SK-N-SH (cell line): ENCODE data around the gene KCNAB1. TPM values are rescaled to one million over a fixed set of nuclear protein-coding genes. Genes with fewer than 3 reads are reported as not detected.

Experiments
- CTCF ChIA-PET: fragments of 300-600, 350-600 bp; formaldehyde crosslinking; extraction: SDS; loops from one replicate; lab custom pipeline; 2021; lab: Yijun Ruan, JAX
- POLR2A ChIA-PET: fragments of 350-600 bp; sonication (Branson Sonifier 250); formaldehyde crosslinking; extraction: SDS; loops from one replicate; lab custom pipeline; 2020; ENCODE audit warnings: antibody characterized with exemption, inconsistent platforms; lab: Yijun Ruan, JAX
- DNase-seq: peaks from one replicate; pipeline ENCODE4 v3.0.0; 2012
- H2AFZ ChIP-seq: fragments of 200-600 bp; sonication (generic); 2 replicates; pipeline ENCODE4 v1.8.1; 2016; ENCODE audit warnings: antibody characterized with exemption, mild to moderate bottlenecking, low read depth
- H3F3A ChIP-seq: fragments of 200-600 bp; sonication (generic); replicated peaks from 2 replicates; pipeline ENCODE3; 2016; ENCODE audit warnings: antibody characterized with exemption, mild to moderate bottlenecking; ENCODE audit not compliant: insufficient read depth
- H3K27ac ChIP-seq, 2 experiments: fragments of 200-500 bp in 1 of 2; fragments of 200-600 bp in 1 of 2; sonication (Bioruptor generic) in 1 of 2; sonication (generic), shearing (Covaris generic) in 1 of 2; 2 replicates each; pipeline versions ENCODE4 v1.5.1 to v1.6.1; 2014 to 2016; ENCODE audit warnings: low read depth in 2 of 2, inconsistent platforms in 1 of 2, low read length in 1 of 2, mild to moderate bottlenecking in 1 of 2, mixed read lengths in 1 of 2
- H3K27me3 ChIP-seq: fragments of 200-600 bp; sonication (generic), shearing (Covaris generic); 2 replicates; pipeline ENCODE4 v1.6.1; 2016; ENCODE audit warnings: mixed run types; ENCODE audit not compliant: insufficient read depth
- H3K36me3 ChIP-seq, 2 experiments: fragments of 200-500 bp in 1 of 2; fragments of 200-600 bp in 1 of 2; sonication (Bioruptor generic) in 1 of 2; sonication (generic) in 1 of 2; replicated peaks in 1 of 2; 2 replicates each; pipeline versions ENCODE3 to v1.5.1; 2014 to 2016; ENCODE audit warnings: low read length in 1 of 2, mild to moderate bottlenecking in 1 of 2; ENCODE audit not compliant: insufficient read depth in 2 of 2, control insufficient read depth in 1 of 2
- H3K4me1 ChIP-seq, 2 experiments: fragments of 200-500 bp in 1 of 2; fragments of 200-600 bp in 1 of 2; sonication (Bioruptor generic) in 1 of 2; sonication (generic), shearing (Covaris generic) in 1 of 2; 2 replicates each; pipeline versions ENCODE4 v1.5.1 to v1.6.1; 2014 to 2016; ENCODE audit warnings: low read depth in 1 of 2, low read length in 1 of 2, mixed run types in 1 of 2; ENCODE audit not compliant: insufficient read depth in 2 of 2, control insufficient read depth in 1 of 2
- H3K4me2 ChIP-seq: fragments of 200-600 bp; sonication (generic), shearing (Covaris generic); 2 replicates; pipeline ENCODE4 v1.6.1; 2017; ENCODE audit warnings: mixed run types
- H3K4me3 ChIP-seq, 2 experiments: fragments of 200-500 bp in 1 of 2; fragments of 200-600 bp in 1 of 2; sonication (Bioruptor generic) in 1 of 2; sonication (generic), shearing (Covaris generic) in 1 of 2; 2 replicates each; pipeline versions ENCODE4 v1.5.1 to v1.8.1; 2014 to 2016; ENCODE audit warnings: low read depth in 2 of 2, inconsistent platforms in 1 of 2, low read length in 1 of 2, mild to moderate bottlenecking in 1 of 2, mixed read lengths in 1 of 2, moderate library complexity in 1 of 2
- H3K79me2 ChIP-seq: fragments of 200-600 bp; sonication (generic); 2 replicates; pipeline ENCODE4 v1.8.1; 2017; ENCODE audit warnings: mild to moderate bottlenecking; ENCODE audit not compliant: insufficient read depth
- H3K9ac ChIP-seq: fragments of 200-600 bp; sonication (generic); 2 replicates; pipeline ENCODE4 v1.6.1; 2017; ENCODE audit warnings: mixed run types
- H3K9me2 ChIP-seq: fragments of 200-600 bp; sonication (generic); 2 replicates; pipeline ENCODE4 v1.6.1; 2017; ENCODE audit warnings: mixed run types
- H3K9me3 ChIP-seq: fragments of 200-600 bp; sonication (generic); 2 replicates; pipeline ENCODE4 v1.6.1; 2017; ENCODE audit warnings: mixed run types, mild to moderate bottlenecking, moderate library complexity
- H4K20me1 ChIP-seq: fragments of 200-600 bp; sonication (generic); 2 replicates; pipeline ENCODE4 v1.6.1; 2017; ENCODE audit warnings: mild to moderate bottlenecking, mixed run types; ENCODE audit not compliant: insufficient read depth
- CHD2 ChIP-seq: fragments of 150-350 bp; IDR thresholded peaks from 2 replicates; pipeline ENCODE4 v1.6.1; 2018; ENCODE audit warnings: low read length; ENCODE audit not compliant: partially characterized antibody
- EP300 ChIP-seq, 2 experiments: IDR thresholded peaks; 2 replicates each; pipeline versions ENCODE4 v1.4.0 to v1.6.1; 2012; ENCODE audit warnings: borderline replicate concordance in 1 of 2, low read depth in 1 of 2, low read length in 1 of 2
- FOXJ3 ChIP-seq: sonication (generic); formaldehyde crosslinking; IDR thresholded peaks from 2 replicates; pipeline ENCODE4 v1.5.1; 2020; ENCODE audit warnings: mild to moderate bottlenecking, missing genetic modification reagents
- JUND ChIP-seq: IDR thresholded peaks from 2 replicates; pipeline ENCODE4 v1.4.0; 2012
- MAX ChIP-seq: IDR thresholded peaks from 2 replicates; pipeline ENCODE4 v1.4.0; 2012; ENCODE audit warnings: low read depth
- MEF2A ChIP-seq: IDR thresholded peaks from 2 replicates; pipeline ENCODE4 v1.4.0; 2012; ENCODE audit warnings: low read depth, borderline replicate concordance
- NFIC ChIP-seq: IDR thresholded peaks from 2 replicates; pipeline ENCODE4 v1.4.0; 2012; ENCODE audit warnings: borderline replicate concordance
- NRF1 ChIP-seq: IDR thresholded peaks from 2 replicates; pipeline ENCODE4 v1.6.1; 2012; ENCODE audit warnings: low read depth, mild to moderate bottlenecking, low read length
- POLR2AphosphoS5 ChIP-seq: IDR thresholded peaks from 2 replicates; pipeline ENCODE4 v1.6.1; 2012; ENCODE audit warnings: low read depth, low read length
- RAD21 ChIP-seq: IDR thresholded peaks from 2 replicates; pipeline ENCODE4 v1.6.1; 2012; ENCODE audit warnings: mild to moderate bottlenecking, low read length
- REST ChIP-seq: IDR thresholded peaks from 2 replicates; pipeline ENCODE4 v1.6.1; 2012; ENCODE audit warnings: mild to moderate bottlenecking, low read depth, low read length, moderate library complexity
- RFX5 ChIP-seq: IDR thresholded peaks from 2 replicates; pipeline ENCODE4 v1.6.1; 2012; ENCODE audit warnings: mild to moderate bottlenecking, improper control_type of control experiment, low read length
- SIN3A ChIP-seq: IDR thresholded peaks from 2 replicates; pipeline ENCODE4 v1.6.1; 2012; ENCODE audit warnings: low read depth, mild to moderate bottlenecking, low read length, moderate library complexity, borderline replicate concordance
- TAF1 ChIP-seq: IDR thresholded peaks from 2 replicates; pipeline ENCODE4 v1.6.1; 2012; ENCODE audit warnings: low read depth, mild to moderate bottlenecking, low read length, moderate library complexity, borderline replicate concordance
- TCF12 ChIP-seq: IDR thresholded peaks from 2 replicates; pipeline ENCODE4 v1.4.0; 2012
- WGBS: methylation state at CpG from one replicate; pipeline ENCODE4 v1.1.6; 2017; ENCODE audit warnings: low lambda C conversion rate; 5-methylcytosine and 5-hydroxymethylcytosine counted together
- polyA plus RNA-seq, 3 experiments: library from polyadenylated mRNA; depleted of rRNA; stranded (reverse); fragments of >200 nt; gene quantifications; 2 replicates each; pipeline ENCODE4 v1.2.3, GENCODE V29; 2012
- TF ChIP-seq, protein P1 (sequence below): fragments of 150-350 bp; IDR thresholded peaks from 2 replicates; pipeline ENCODE4 v1.6.1; 2016; ENCODE audit warnings: mild to moderate bottlenecking, low read depth, low read length
- TF ChIP-seq, protein P2 (sequence below): IDR thresholded peaks from 2 replicates; pipeline ENCODE4; 2012
- TF ChIP-seq, protein P3 (sequence below): IDR thresholded peaks from 2 replicates; pipeline ENCODE4 v1.4.0; 2012; ENCODE audit warnings: low read depth, borderline replicate concordance
- TF ChIP-seq, protein P4 (sequence below): fragments of 150-350 bp; IDR thresholded peaks from 2 replicates; pipeline ENCODE4 v1.6.1; 2017; ENCODE audit warnings: antibody characterized with exemption, low read length, low read depth, borderline replicate concordance

Gene KCNAB1
- polyA plus RNA-seq, 1 of the 3 experiments (the other 2 are of a cell fraction) = 82.1 TPM

- H3K79me2 ChIP-seq = peaks cover 80% of the 10 kb centered on the region
- 89% methylated on average over 2 of the region's 2 CpGs for WGBS
- H3K9me3 ChIP-seq = no peaks in the 10 kb centered on the region
- peaks cover 2 to 14% of the 10 kb centered on the region in 2 experiments; a peak in 2 of 4 replicates for H3K4me1 ChIP-seq
- no peak for DNase-seq
- H3K9ac ChIP-seq = no peak overlapping the region
- no peaks in the 10 kb centered on the region for H4K20me1 ChIP-seq
- ChIA-PET POLR2A (interaction anchor here (0.5 kb wide), 1 partner anchor 27 kb away, joined by 3 read pairs; no protein-coding TSS in a partner anchor), CTCF (interaction anchor here (1.2 kb wide), 1 partner anchor 30 kb away, joined by 3 read pairs; no protein-coding TSS in a partner anchor)
- no peaks in the 10 kb centered on the region for H3K9me2 ChIP-seq
- TF ChIP-seq TCF12 (no peak), POLR2AphosphoS5 (no peak), REST (no peak), FOXJ3 (CRISPR knock-in tag) (no peak), EP300 (IDR thresholded peaks at IDR 0.05; ENCODE audit: borderline replicate concordance in 1 of 2, low read depth in 1 of 2, low read length in 1 of 2) (no peak), TAF1 (no peak), RFX5 (no peak), JUND (no peak), MEF2A (no peak), RAD21 (no peak), NFIC (no peak), SIN3A (no peak), MAX (no peak), CHD2 (no peak), NRF1 (no peak)
- TF ChIP-seq, protein P1, sequence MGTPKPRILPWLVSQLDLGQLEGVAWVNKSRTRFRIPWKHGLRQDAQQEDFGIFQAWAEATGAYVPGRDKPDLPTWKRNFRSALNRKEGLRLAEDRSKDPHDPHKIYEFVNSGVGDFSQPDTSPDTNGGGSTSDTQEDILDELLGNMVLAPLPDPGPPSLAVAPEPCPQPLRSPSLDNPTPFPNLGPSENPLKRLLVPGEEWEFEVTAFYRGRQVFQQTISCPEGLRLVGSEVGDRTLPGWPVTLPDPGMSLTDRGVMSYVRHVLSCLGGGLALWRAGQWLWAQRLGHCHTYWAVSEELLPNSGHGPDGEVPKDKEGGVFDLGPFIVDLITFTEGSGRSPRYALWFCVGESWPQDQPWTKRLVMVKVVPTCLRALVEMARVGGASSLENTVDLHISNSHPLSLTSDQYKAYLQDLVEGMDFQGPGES = no peak
- TF ChIP-seq, protein P2, sequence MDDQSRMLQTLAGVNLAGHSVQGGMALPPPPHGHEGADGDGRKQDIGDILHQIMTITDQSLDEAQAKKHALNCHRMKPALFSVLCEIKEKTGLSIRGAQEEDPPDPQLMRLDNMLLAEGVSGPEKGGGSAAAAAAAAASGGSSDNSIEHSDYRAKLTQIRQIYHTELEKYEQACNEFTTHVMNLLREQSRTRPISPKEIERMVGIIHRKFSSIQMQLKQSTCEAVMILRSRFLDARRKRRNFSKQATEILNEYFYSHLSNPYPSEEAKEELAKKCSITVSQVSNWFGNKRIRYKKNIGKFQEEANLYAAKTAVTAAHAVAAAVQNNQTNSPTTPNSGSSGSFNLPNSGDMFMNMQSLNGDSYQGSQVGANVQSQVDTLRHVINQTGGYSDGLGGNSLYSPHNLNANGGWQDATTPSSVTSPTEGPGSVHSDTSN = no peak
- TF ChIP-seq, protein P3, sequence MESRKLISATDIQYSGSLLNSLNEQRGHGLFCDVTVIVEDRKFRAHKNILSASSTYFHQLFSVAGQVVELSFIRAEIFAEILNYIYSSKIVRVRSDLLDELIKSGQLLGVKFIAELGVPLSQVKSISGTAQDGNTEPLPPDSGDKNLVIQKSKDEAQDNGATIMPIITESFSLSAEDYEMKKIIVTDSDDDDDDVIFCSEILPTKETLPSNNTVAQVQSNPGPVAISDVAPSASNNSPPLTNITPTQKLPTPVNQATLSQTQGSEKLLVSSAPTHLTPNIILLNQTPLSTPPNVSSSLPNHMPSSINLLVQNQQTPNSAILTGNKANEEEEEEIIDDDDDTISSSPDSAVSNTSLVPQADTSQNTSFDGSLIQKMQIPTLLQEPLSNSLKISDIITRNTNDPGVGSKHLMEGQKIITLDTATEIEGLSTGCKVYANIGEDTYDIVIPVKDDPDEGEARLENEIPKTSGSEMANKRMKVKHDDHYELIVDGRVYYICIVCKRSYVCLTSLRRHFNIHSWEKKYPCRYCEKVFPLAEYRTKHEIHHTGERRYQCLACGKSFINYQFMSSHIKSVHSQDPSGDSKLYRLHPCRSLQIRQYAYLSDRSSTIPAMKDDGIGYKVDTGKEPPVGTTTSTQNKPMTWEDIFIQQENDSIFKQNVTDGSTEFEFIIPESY = no peak
- TF ChIP-seq, protein P4, sequence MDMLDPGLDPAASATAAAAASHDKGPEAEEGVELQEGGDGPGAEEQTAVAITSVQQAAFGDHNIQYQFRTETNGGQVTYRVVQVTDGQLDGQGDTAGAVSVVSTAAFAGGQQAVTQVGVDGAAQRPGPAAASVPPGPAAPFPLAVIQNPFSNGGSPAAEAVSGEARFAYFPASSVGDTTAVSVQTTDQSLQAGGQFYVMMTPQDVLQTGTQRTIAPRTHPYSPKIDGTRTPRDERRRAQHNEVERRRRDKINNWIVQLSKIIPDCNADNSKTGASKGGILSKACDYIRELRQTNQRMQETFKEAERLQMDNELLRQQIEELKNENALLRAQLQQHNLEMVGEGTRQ = no peak
- H3K27me3 ChIP-seq = no peaks in the 10 kb centered on the region
- H2AFZ ChIP-seq = no peak overlapping the region
- H3F3A ChIP-seq = peaks cover 27% of the 10 kb centered on the region
- no peak overlapping the region for H3K4me3 ChIP-seq
- H3K36me3 ChIP-seq = peaks cover 0 to 21% of the 10 kb centered on the region in 2 experiments
- 0 out of 2 replicates have a peak overlapping the region, but pooled peaks have one; percentile 13 for H3K4me2 ChIP-seq
- peak overlapping the region in 1 of 2 experiments; percentile 24; a peak in 1 of 4 replicates for H3K27ac ChIP-seq
Observed at GRCh38 chr3:156358232-156358631, 237.9 kb downstream of the KCNAB1 start.
